A673 (cell line): ENCODE data around the gene NCAPD3.

ENCODE experiments used
- EZH2 ChIP-seq: fragments of 200-600 bp; sonication (generic); IDR thresholded peaks from 2 replicates; pipeline ENCODE4 v1.6.1; 2017; ENCODE audit warnings: borderline replicate concordance, low read depth, mild to moderate bottlenecking, mixed read lengths, antibody characterized with exemption, low read length; ENCODE audit not compliant: poor library complexity, severe bottlenecking
- TF ChIP-seq, protein P1 (sequence below): fragments of 300-800, 200-600 bp; sonication (generic); conservative IDR thresholded peaks from 2 replicates; pipeline ENCODE4 v1.5.1; 2017; ENCODE audit warnings: low read depth, mild to moderate bottlenecking, antibody characterized with exemption, low read length, moderate library complexity, mixed read lengths

- TF ChIP-seq, protein P1, sequence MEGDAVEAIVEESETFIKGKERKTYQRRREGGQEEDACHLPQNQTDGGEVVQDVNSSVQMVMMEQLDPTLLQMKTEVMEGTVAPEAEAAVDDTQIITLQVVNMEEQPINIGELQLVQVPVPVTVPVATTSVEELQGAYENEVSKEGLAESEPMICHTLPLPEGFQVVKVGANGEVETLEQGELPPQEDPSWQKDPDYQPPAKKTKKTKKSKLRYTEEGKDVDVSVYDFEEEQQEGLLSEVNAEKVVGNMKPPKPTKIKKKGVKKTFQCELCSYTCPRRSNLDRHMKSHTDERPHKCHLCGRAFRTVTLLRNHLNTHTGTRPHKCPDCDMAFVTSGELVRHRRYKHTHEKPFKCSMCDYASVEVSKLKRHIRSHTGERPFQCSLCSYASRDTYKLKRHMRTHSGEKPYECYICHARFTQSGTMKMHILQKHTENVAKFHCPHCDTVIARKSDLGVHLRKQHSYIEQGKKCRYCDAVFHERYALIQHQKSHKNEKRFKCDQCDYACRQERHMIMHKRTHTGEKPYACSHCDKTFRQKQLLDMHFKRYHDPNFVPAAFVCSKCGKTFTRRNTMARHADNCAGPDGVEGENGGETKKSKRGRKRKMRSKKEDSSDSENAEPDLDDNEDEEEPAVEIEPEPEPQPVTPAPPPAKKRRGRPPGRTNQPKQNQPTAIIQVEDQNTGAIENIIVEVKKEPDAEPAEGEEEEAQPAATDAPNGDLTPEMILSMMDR, result no peak
- no peak for TF ChIP-seq EZH2
These were observed 49.5 kb upstream of the NCAPD3 start for GRCh38 chr11:134273317-134273712.
